SK-N-SH (cell line): ENCODE data around the gene MVB12B. TPM values are rescaled to one million over a fixed set of nuclear protein-coding genes. Genes with fewer than 3 reads are reported as not detected.

ENCODE experiments used
- CTCF ChIA-PET: fragments of 300-600, 350-600 bp; formaldehyde crosslinking; extraction: SDS; loops from one replicate; lab custom pipeline; 2021; lab: Yijun Ruan, JAX
- POLR2A ChIA-PET: fragments of 350-600 bp; sonication (Branson Sonifier 250); formaldehyde crosslinking; extraction: SDS; loops from one replicate; lab custom pipeline; 2020; ENCODE audit warnings: antibody characterized with exemption, inconsistent platforms; lab: Yijun Ruan, JAX
- DNase-seq: peaks from one replicate; pipeline ENCODE4 v3.0.0; 2012
- H2AFZ ChIP-seq: fragments of 200-600 bp; sonication (generic); 2 replicates; pipeline ENCODE4 v1.8.1; 2016; ENCODE audit warnings: antibody characterized with exemption, mild to moderate bottlenecking, low read depth
- H3F3A ChIP-seq: fragments of 200-600 bp; sonication (generic); replicated peaks from 2 replicates; pipeline ENCODE3; 2016; ENCODE audit warnings: antibody characterized with exemption, mild to moderate bottlenecking; ENCODE audit not compliant: insufficient read depth
- H3K27ac ChIP-seq, 2 experiments: fragments of 200-500 bp in 1 of 2; fragments of 200-600 bp in 1 of 2; sonication (Bioruptor generic) in 1 of 2; sonication (generic), shearing (Covaris generic) in 1 of 2; 2 replicates each; pipeline versions ENCODE4 v1.5.1 to v1.6.1; 2014 to 2016; ENCODE audit warnings: low read depth in 2 of 2, inconsistent platforms in 1 of 2, low read length in 1 of 2, mild to moderate bottlenecking in 1 of 2, mixed read lengths in 1 of 2
- H3K27me3 ChIP-seq: fragments of 200-600 bp; sonication (generic), shearing (Covaris generic); 2 replicates; pipeline ENCODE4 v1.6.1; 2016; ENCODE audit warnings: mixed run types; ENCODE audit not compliant: insufficient read depth
- H3K36me3 ChIP-seq, 2 experiments: fragments of 200-500 bp in 1 of 2; fragments of 200-600 bp in 1 of 2; sonication (Bioruptor generic) in 1 of 2; sonication (generic) in 1 of 2; replicated peaks in 1 of 2; 2 replicates each; pipeline versions ENCODE3 to v1.5.1; 2014 to 2016; ENCODE audit warnings: low read length in 1 of 2, mild to moderate bottlenecking in 1 of 2; ENCODE audit not compliant: insufficient read depth in 2 of 2, control insufficient read depth in 1 of 2
- H3K4me1 ChIP-seq, 2 experiments: fragments of 200-500 bp in 1 of 2; fragments of 200-600 bp in 1 of 2; sonication (Bioruptor generic) in 1 of 2; sonication (generic), shearing (Covaris generic) in 1 of 2; 2 replicates each; pipeline versions ENCODE4 v1.5.1 to v1.6.1; 2014 to 2016; ENCODE audit warnings: low read depth in 1 of 2, low read length in 1 of 2, mixed run types in 1 of 2; ENCODE audit not compliant: insufficient read depth in 2 of 2, control insufficient read depth in 1 of 2
- H3K4me2 ChIP-seq: fragments of 200-600 bp; sonication (generic), shearing (Covaris generic); 2 replicates; pipeline ENCODE4 v1.6.1; 2017; ENCODE audit warnings: mixed run types
- H3K4me3 ChIP-seq, 2 experiments: fragments of 200-500 bp in 1 of 2; fragments of 200-600 bp in 1 of 2; sonication (Bioruptor generic) in 1 of 2; sonication (generic), shearing (Covaris generic) in 1 of 2; 2 replicates each; pipeline versions ENCODE4 v1.5.1 to v1.8.1; 2014 to 2016; ENCODE audit warnings: low read depth in 2 of 2, inconsistent platforms in 1 of 2, low read length in 1 of 2, mild to moderate bottlenecking in 1 of 2, mixed read lengths in 1 of 2, moderate library complexity in 1 of 2
- H3K79me2 ChIP-seq: fragments of 200-600 bp; sonication (generic); 2 replicates; pipeline ENCODE4 v1.8.1; 2017; ENCODE audit warnings: mild to moderate bottlenecking; ENCODE audit not compliant: insufficient read depth
- H3K9ac ChIP-seq: fragments of 200-600 bp; sonication (generic); 2 replicates; pipeline ENCODE4 v1.6.1; 2017; ENCODE audit warnings: mixed run types
- H3K9me2 ChIP-seq: fragments of 200-600 bp; sonication (generic); 2 replicates; pipeline ENCODE4 v1.6.1; 2017; ENCODE audit warnings: mixed run types
- H3K9me3 ChIP-seq: fragments of 200-600 bp; sonication (generic); 2 replicates; pipeline ENCODE4 v1.6.1; 2017; ENCODE audit warnings: mixed run types, mild to moderate bottlenecking, moderate library complexity
- H4K20me1 ChIP-seq: fragments of 200-600 bp; sonication (generic); 2 replicates; pipeline ENCODE4 v1.6.1; 2017; ENCODE audit warnings: mild to moderate bottlenecking, mixed run types; ENCODE audit not compliant: insufficient read depth
- CHD2 ChIP-seq: fragments of 150-350 bp; IDR thresholded peaks from 2 replicates; pipeline ENCODE4 v1.6.1; 2018; ENCODE audit warnings: low read length; ENCODE audit not compliant: partially characterized antibody
- CTCF ChIP-seq: fragments of 200-600 bp; sonication (generic); IDR thresholded peaks from 2 replicates; pipeline ENCODE4 v1.6.1; 2017; ENCODE audit warnings: antibody characterized with exemption, mild to moderate bottlenecking, moderate library complexity
- ELF1 ChIP-seq: IDR thresholded peaks from 2 replicates; pipeline ENCODE4 v1.4.0; 2012
- FOSL2 ChIP-seq: IDR thresholded peaks from 2 replicates; pipeline ENCODE4 v1.4.0; 2012; ENCODE audit warnings: low read depth, mild to moderate bottlenecking, moderate library complexity, borderline replicate concordance
- FOXJ3 ChIP-seq: sonication (generic); formaldehyde crosslinking; IDR thresholded peaks from 2 replicates; pipeline ENCODE4 v1.5.1; 2020; ENCODE audit warnings: mild to moderate bottlenecking, missing genetic modification reagents
- GATA2 ChIP-seq: sonication (generic); formaldehyde crosslinking; IDR thresholded peaks from 2 replicates; pipeline ENCODE4 v1.5.0; 2020; ENCODE audit warnings: mild to moderate bottlenecking, missing genetic modification reagents
- IRF3 ChIP-seq: fragments of 150-350 bp; IDR thresholded peaks from 2 replicates; pipeline ENCODE4 v1.6.1; 2016; ENCODE audit warnings: mild to moderate bottlenecking, low read depth, low read length
- MXI1 ChIP-seq: IDR thresholded peaks from 2 replicates; pipeline ENCODE4 v1.6.1; 2012; ENCODE audit warnings: mild to moderate bottlenecking, low read depth, low read length, improper control_type of control experiment
- NFIC ChIP-seq: IDR thresholded peaks from 2 replicates; pipeline ENCODE4 v1.4.0; 2012; ENCODE audit warnings: borderline replicate concordance
- NRF1 ChIP-seq: IDR thresholded peaks from 2 replicates; pipeline ENCODE4 v1.6.1; 2012; ENCODE audit warnings: low read depth, mild to moderate bottlenecking, low read length
- RCOR1 ChIP-seq: fragments of 150-350 bp; IDR thresholded peaks from 2 replicates; pipeline ENCODE4 v1.6.1; 2017; ENCODE audit warnings: antibody characterized with exemption, low read length
- REST ChIP-seq: IDR thresholded peaks from 2 replicates; pipeline ENCODE4 v1.6.1; 2012; ENCODE audit warnings: mild to moderate bottlenecking, low read depth, low read length, moderate library complexity
- SMC3 ChIP-seq: IDR thresholded peaks from 2 replicates; pipeline ENCODE4 v1.6.1; 2012; ENCODE audit warnings: low read depth, low read length, improper control_type of control experiment
- TCF12 ChIP-seq: IDR thresholded peaks from 2 replicates; pipeline ENCODE4 v1.4.0; 2012
- USF2 ChIP-seq: fragments of 150-350 bp; IDR thresholded peaks from 2 replicates; pipeline ENCODE4 v1.6.1; 2017; ENCODE audit warnings: antibody characterized with exemption, low read length, low read depth, borderline replicate concordance
- YY1 ChIP-seq: IDR thresholded peaks from 2 replicates; pipeline ENCODE4 v1.4.0; 2012; ENCODE audit warnings: low read depth, mild to moderate bottlenecking
- WGBS: methylation state at CpG from one replicate; pipeline ENCODE4 v1.1.6; 2017; ENCODE audit warnings: low lambda C conversion rate; 5-methylcytosine and 5-hydroxymethylcytosine counted together
- polyA plus RNA-seq, 3 experiments: library from polyadenylated mRNA; depleted of rRNA; stranded (reverse); fragments of >200 nt; gene quantifications; 2 replicates each; pipeline ENCODE4 v1.2.3, GENCODE V29; 2012

Gene MVB12B
- polyA plus RNA-seq, 1 of the 3 experiments (the other 2 are of a cell fraction): 5.1 TPM

GRCh38 chr9:126506361-126507317 is 180.0 kb downstream of the MVB12B start:
- 73% methylated on average over 10 of the region's 27 CpGs for WGBS
- no peaks in the 10 kb centered on the region for H3K79me2 ChIP-seq
- no peak overlapping the region for H3K4me2 ChIP-seq
- DNase-seq: no peak
- H3K27ac ChIP-seq: peak overlapping the region in 1 of 2 experiments; percentile 28; a peak in 2 of 4 replicates
- peaks cover 2% of the 10 kb centered on the region for H3F3A ChIP-seq
- no peaks in the 10 kb centered on the region for H3K9me3 ChIP-seq
- no peaks in the 10 kb centered on the region for H3K9me2 ChIP-seq
- peaks cover 0 to 5% of the 10 kb centered on the region in 2 experiments for H3K36me3 ChIP-seq
- no peak overlapping the region for H3K9ac ChIP-seq
- H2AFZ ChIP-seq: no peak overlapping the region
- CTCF ChIA-PET: interaction anchor here (0.6 to 21.2 kb wide), 10 partner anchors 13 to 286 kb away, joined by 3 to 473 read pairs (median 4); no protein-coding TSS in a partner anchor
- H4K20me1 ChIP-seq: no peaks in the 10 kb centered on the region
- peaks cover 0 to 43% of the 10 kb centered on the region in 2 experiments; a peak in 1 of 4 replicates for H3K4me1 ChIP-seq
- TF ChIP-seq YY1 (no peak), NRF1 (no peak), FOXJ3 (no peak)
- POLR2A ChIA-PET: interaction anchor here (2.0 kb wide), 1 partner anchor 44 kb away, joined by 15 read pairs; no protein-coding TSS in a partner anchor
- no peaks in the 10 kb centered on the region for H3K27me3 ChIP-seq
- no peak overlapping the region for H3K4me3 ChIP-seq

- 84% methylated on average over 12 of the region's 26 CpGs for WGBS
- no peak overlapping the region for H2AFZ ChIP-seq
- H3K27ac ChIP-seq: no peak overlapping the region; a peak in 1 of 4 replicates
- CTCF ChIA-PET: interaction anchor here (0.6 to 21.2 kb wide), 14 partner anchors 7 to 285 kb away, joined by 3 to 473 read pairs (median 5); no protein-coding TSS in a partner anchor
- H3K9me2 ChIP-seq: no peaks in the 10 kb centered on the region
- H3K9ac ChIP-seq: no peak overlapping the region
- peaks cover 0 to 5% of the 10 kb centered on the region in 2 experiments for H3K36me3 ChIP-seq
- H3K4me3 ChIP-seq: no peak overlapping the region
- no peak for DNase-seq
- no peaks in the 10 kb centered on the region for H3K79me2 ChIP-seq
- H3K27me3 ChIP-seq: no peaks in the 10 kb centered on the region
- no peaks in the 10 kb centered on the region for H4K20me1 ChIP-seq
- H3K4me1 ChIP-seq: peaks cover 0 to 41% of the 10 kb centered on the region in 2 experiments; a peak in 1 of 4 replicates
- POLR2A ChIA-PET: interaction anchor here (2.0 kb wide), 1 partner anchor 43 kb away, joined by 15 read pairs; no protein-coding TSS in a partner anchor
- peaks cover 7% of the 10 kb centered on the region for H3F3A ChIP-seq
- H3K9me3 ChIP-seq: no peaks in the 10 kb centered on the region
- no peak overlapping the region for H3K4me2 ChIP-seq
- TF ChIP-seq MXI1: no peak
- TF ChIP-seq ELF1: no peak
- TF ChIP-seq CTCF: no peak
- TF ChIP-seq SMC3: no peak
- no peak for TF ChIP-seq IRF3
- no peak for TF ChIP-seq FOSL2
- no peak for TF ChIP-seq REST
- TF ChIP-seq GATA2 (CRISPR knock-in tag): no peak
- no peak for TF ChIP-seq CHD2
- no peak for TF ChIP-seq TCF12
- TF ChIP-seq NFIC: no peak
- TF ChIP-seq USF2: no peak
- TF ChIP-seq YY1: no peak
- TF ChIP-seq RCOR1: no peak
Observed at GRCh38 chr9:126507318-126508109, 180.9 kb downstream of the MVB12B start.
